H9 (cell line): ENCODE measurements around the gene FNDC1. TPM values are rescaled to one million over a fixed set of nuclear protein-coding genes. Genes with fewer than 3 reads are reported as not detected.

ENCODE experiments used
- DNase-seq: peaks from one replicate; pipeline ENCODE4 v3.0.0-alpha.2; 2017
- H2AFZ ChIP-seq: one replicate; pipeline ENCODE4 v1.6.1; 2013; ENCODE audit warnings: mild to moderate bottlenecking, low read length, control low read depth, moderate library complexity
- H2AK5ac ChIP-seq: 2 replicates; pipeline ENCODE4 v1.6.1; 2013; ENCODE audit warnings: low read length, control low read depth, mixed read lengths; ENCODE audit not compliant: insufficient read length
- H2BK120ac ChIP-seq: one replicate; pipeline ENCODE4 v1.6.1; 2013; ENCODE audit warnings: low read depth, mild to moderate bottlenecking, low read length, control low read depth, inconsistent platforms; ENCODE audit not compliant: poor library complexity, severe bottlenecking
- H2BK12ac ChIP-seq: 2 replicates; pipeline ENCODE4 v1.6.1; 2013; ENCODE audit warnings: low read length, control low read depth, mixed read lengths, low read depth; ENCODE audit not compliant: insufficient read length
- H2BK15ac ChIP-seq: 2 replicates; pipeline ENCODE4 v1.6.1; 2013; ENCODE audit warnings: low read depth, low read length, control low read depth
- H2BK20ac ChIP-seq: one replicate; pipeline ENCODE4 v1.6.1; 2013; ENCODE audit warnings: low read depth, mild to moderate bottlenecking, low read length, control low read depth, inconsistent platforms; ENCODE audit not compliant: poor library complexity, severe bottlenecking
- H2BK5ac ChIP-seq: 2 replicates; pipeline ENCODE4 v1.6.1; 2013; ENCODE audit warnings: low read length, control low read depth, mixed read lengths; ENCODE audit not compliant: insufficient read length
- H3K14ac ChIP-seq: 2 replicates; pipeline ENCODE4 v1.6.1; 2013; ENCODE audit warnings: low read length, control low read depth; ENCODE audit not compliant: insufficient read depth
- H3K18ac ChIP-seq: 2 replicates; pipeline ENCODE4 v1.6.1; 2013; ENCODE audit warnings: low read depth, mild to moderate bottlenecking, mixed read lengths, low read length, control low read depth; ENCODE audit not compliant: insufficient read length
- H3K23ac ChIP-seq: 2 replicates; pipeline ENCODE4 v1.6.1; 2013; ENCODE audit warnings: low read length, control low read depth, mixed read lengths, low read depth; ENCODE audit not compliant: insufficient read length
- H3K23me2 ChIP-seq: 2 replicates; pipeline ENCODE4 v1.6.1; 2013; ENCODE audit warnings: low read depth, mild to moderate bottlenecking, mixed read lengths, low read length, control low read depth; ENCODE audit not compliant: insufficient read length, poor library complexity, severe bottlenecking
- H3K27ac ChIP-seq: 2 replicates; pipeline ENCODE4 v1.5.1; 2013; ENCODE audit warnings: low read length, control low read depth, mixed read lengths, low read depth; ENCODE audit not compliant: insufficient read length
- H3K27me3 ChIP-seq: 2 replicates; pipeline ENCODE4 v1.6.1; 2013; ENCODE audit warnings: low read length, control low read depth, inconsistent platforms; ENCODE audit not compliant: insufficient read depth
- H3K4ac ChIP-seq: 2 replicates; pipeline ENCODE4 v1.6.1; 2013; ENCODE audit warnings: low read depth, mild to moderate bottlenecking, control low read depth, inconsistent platforms, low read length, moderate library complexity
- H3K4me1 ChIP-seq: 2 replicates; pipeline ENCODE4 v1.6.1; 2013; ENCODE audit warnings: low read length, control low read depth, inconsistent platforms; ENCODE audit not compliant: insufficient read depth
- H3K4me2 ChIP-seq: 2 replicates; pipeline ENCODE4 v1.6.1; 2013; ENCODE audit warnings: low read length, control low read depth, mixed read lengths; ENCODE audit not compliant: insufficient read length, insufficient read depth
- H3K56ac ChIP-seq: 2 replicates; pipeline ENCODE4 v1.6.1; 2013; ENCODE audit warnings: low read depth, mild to moderate bottlenecking, mixed read lengths, low read length, control low read depth; ENCODE audit not compliant: insufficient read length
- H3K79me1 ChIP-seq: 2 replicates; pipeline ENCODE4 v1.6.1; 2013; ENCODE audit warnings: low read depth, mild to moderate bottlenecking, moderate library complexity, low read length, control low read depth, inconsistent platforms; ENCODE audit not compliant: insufficient read depth, poor library complexity, severe bottlenecking
- H3K79me2 ChIP-seq: 2 replicates; pipeline ENCODE4 v1.6.1; 2013; ENCODE audit warnings: low read length, control low read depth, inconsistent platforms; ENCODE audit not compliant: insufficient read depth
- H3K9ac ChIP-seq: 2 replicates; pipeline ENCODE4 v1.6.1; 2013; ENCODE audit warnings: low read length, control low read depth, mixed read lengths; ENCODE audit not compliant: insufficient read length; ENCODE audit errors: extremely low read depth
- H3K9me3 ChIP-seq: one replicate; pipeline ENCODE4 v1.6.1; 2013; ENCODE audit warnings: low read depth, low read length, inconsistent platforms; ENCODE audit not compliant: control insufficient read depth
- H3T11ph ChIP-seq: one replicate; pipeline ENCODE4 v1.6.1; 2013; ENCODE audit warnings: mild to moderate bottlenecking, low read length, control low read depth, inconsistent platforms
- H4K20me1 ChIP-seq: one replicate; pipeline ENCODE4 v1.6.1; 2013; ENCODE audit not compliant: control insufficient read depth, insufficient read length, insufficient read depth
- H4K5ac ChIP-seq: 2 replicates; pipeline ENCODE4 v1.6.1; 2013; ENCODE audit warnings: low read depth, mild to moderate bottlenecking, mixed read lengths, low read length, control low read depth; ENCODE audit not compliant: insufficient read length
- H4K8ac ChIP-seq: replicated peaks from 2 replicates; pipeline ENCODE4 v1.6.1; 2013; ENCODE audit warnings: low read length, control low read depth, mixed read lengths, low read depth; ENCODE audit not compliant: insufficient read length
- H4K91ac ChIP-seq: 2 replicates; pipeline ENCODE4 v1.6.1; 2013; ENCODE audit warnings: low read depth, mild to moderate bottlenecking, moderate library complexity, mixed read lengths, low read length, control low read depth; ENCODE audit not compliant: insufficient read length
- H3K27ac Mint-ChIP-seq, 3 experiments: 2 replicates in 2 of 3; 3 replicates in 1 of 3; pipeline ENCODE4 v1.8.0; 2020 to 2021; ENCODE audit warnings: mixed read lengths in 3 of 3, mild to moderate bottlenecking in 1 of 3, moderate library complexity in 1 of 3
- H3K27me3 Mint-ChIP-seq: 2 replicates; pipeline ENCODE4 v1.8.0; 2021; ENCODE audit warnings: low read depth, mild to moderate bottlenecking, moderate library complexity, mixed read lengths
- H3K36me3 Mint-ChIP-seq, 3 experiments: 2 replicates in 2 of 3; 3 replicates in 1 of 3; pipeline ENCODE4 v1.8.0; 2020 to 2021; ENCODE audit warnings: low read depth in 3 of 3, mixed read lengths in 3 of 3; ENCODE audit not compliant: insufficient read depth in 1 of 3
- H3K4me1 Mint-ChIP-seq, 2 experiments: 2 replicates each; pipeline ENCODE4 v1.8.0; 2020; ENCODE audit warnings: mixed read lengths in 2 of 2
- H3K4me3 Mint-ChIP-seq, 2 experiments: 2 replicates in 1 of 2; 3 replicates in 1 of 2; pipeline ENCODE4 v1.8.0; 2020 to 2021; ENCODE audit warnings: mild to moderate bottlenecking in 2 of 2, mixed read lengths in 2 of 2, moderate library complexity in 1 of 2
- H3K9me3 Mint-ChIP-seq, 2 experiments: 2 replicates in 1 of 2; 3 replicates in 1 of 2; pipeline ENCODE4 v1.8.0; 2020; ENCODE audit warnings: mild to moderate bottlenecking in 2 of 2, mixed read lengths in 2 of 2, moderate library complexity in 1 of 2
- WGBS: extraction: QIAGEN DNeasy Blood & Tissue Kit; methylation state at CpG from one replicate; pipeline ENCODE4 v1.1.7; 2013; ENCODE audit warnings: missing lambda C conversion rate, low lambda C conversion rate, mixed read lengths; ENCODE audit not compliant: insufficient read length; ENCODE audit errors: extremely low coverage; 5-methylcytosine and 5-hydroxymethylcytosine counted together
- total RNA-seq: library from RNA; stranded (reverse); gene quantifications from 2 replicates; pipeline ENCODE4 v1.2.1, GENCODE V29; 2021
- TF ChIP-seq, protein P1 (sequence below): fragments of 200-600 bp; sonication (generic); conservative IDR thresholded peaks from 3 replicates; pipeline ENCODE4 v1.8.0; 2021; ENCODE audit warnings: antibody characterized with exemption, mild to moderate bottlenecking

The FNDC1 gene
- total RNA-seq, 1 experiment from 2014 or later = 0.24 TPM

DNA sequence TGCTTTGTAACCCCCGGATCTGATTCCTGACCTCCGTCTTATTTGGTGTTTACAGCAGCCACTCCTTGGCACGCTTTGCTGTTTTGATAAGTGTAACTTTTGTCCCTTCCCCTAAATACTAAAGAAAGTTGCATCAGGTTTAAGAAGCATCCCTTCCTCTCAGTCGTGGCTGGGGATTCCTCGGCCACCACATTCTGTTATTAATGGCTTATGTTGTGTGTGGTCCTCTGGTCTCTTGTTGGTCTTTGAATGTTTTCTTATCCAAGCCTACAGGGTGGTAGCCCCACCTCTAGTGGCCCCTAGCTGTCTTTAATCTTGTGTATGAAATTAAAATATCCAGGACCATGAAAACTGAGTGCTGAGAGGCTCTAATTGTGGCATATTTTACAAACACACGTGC lies 37.5 kb upstream of the FNDC1 start:
- Histone ChIP-seq H3K4me1 (no peaks in the 10 kb centered on the region), H3K23me2 (no peaks in the 10 kb centered on the region), H3K4me2 (no peak overlapping the region), H3K27me3 (no peaks in the 10 kb centered on the region), H3K9me3 (no peaks in the 10 kb centered on the region), H2BK120ac (no peak overlapping the region), H3K4ac (no peak overlapping the region), H3K27ac (no peak overlapping the region), H2BK15ac (no peak overlapping the region), H2BK5ac (no peak overlapping the region), H4K8ac (no peak overlapping the region), H3K14ac (no peak overlapping the region), H3K18ac (no peak overlapping the region), H4K5ac (no peak overlapping the region), H3K56ac (no peak overlapping the region), H3K79me1 (no peaks in the 10 kb centered on the region), H4K20me1 (no peaks in the 10 kb centered on the region), H3K9ac (no peak overlapping the region), H3T11ph (no peak overlapping the region), H2BK12ac (no peak overlapping the region), H2BK20ac (no peak overlapping the region), H3K79me2 (no peaks in the 10 kb centered on the region), H2AK5ac (no peak overlapping the region), H4K91ac (no peak overlapping the region), H3K23ac (no peak overlapping the region), H2AFZ (no peak overlapping the region)
- Mint-ChIP-seq H3K9me3 (no peaks in the 10 kb centered on the region; a peak in 1 of 5 replicates), H3K27me3 (0 out of 2 replicates have a peak, but pooled peaks cover 1% of the 10 kb centered on the region), H3K27ac (no peak overlapping the region), H3K36me3 (no peaks in the 10 kb centered on the region; a peak in 1 of 7 replicates), H3K4me3 (no peak overlapping the region), H3K4me1 (peaks cover 0 to 6% of the 10 kb centered on the region in 2 experiments; a peak in 1 of 4 replicates)
- WGBS = no CpG with 5 or more reads among the region's 6 CpGs
- TF ChIP-seq, protein P1, sequence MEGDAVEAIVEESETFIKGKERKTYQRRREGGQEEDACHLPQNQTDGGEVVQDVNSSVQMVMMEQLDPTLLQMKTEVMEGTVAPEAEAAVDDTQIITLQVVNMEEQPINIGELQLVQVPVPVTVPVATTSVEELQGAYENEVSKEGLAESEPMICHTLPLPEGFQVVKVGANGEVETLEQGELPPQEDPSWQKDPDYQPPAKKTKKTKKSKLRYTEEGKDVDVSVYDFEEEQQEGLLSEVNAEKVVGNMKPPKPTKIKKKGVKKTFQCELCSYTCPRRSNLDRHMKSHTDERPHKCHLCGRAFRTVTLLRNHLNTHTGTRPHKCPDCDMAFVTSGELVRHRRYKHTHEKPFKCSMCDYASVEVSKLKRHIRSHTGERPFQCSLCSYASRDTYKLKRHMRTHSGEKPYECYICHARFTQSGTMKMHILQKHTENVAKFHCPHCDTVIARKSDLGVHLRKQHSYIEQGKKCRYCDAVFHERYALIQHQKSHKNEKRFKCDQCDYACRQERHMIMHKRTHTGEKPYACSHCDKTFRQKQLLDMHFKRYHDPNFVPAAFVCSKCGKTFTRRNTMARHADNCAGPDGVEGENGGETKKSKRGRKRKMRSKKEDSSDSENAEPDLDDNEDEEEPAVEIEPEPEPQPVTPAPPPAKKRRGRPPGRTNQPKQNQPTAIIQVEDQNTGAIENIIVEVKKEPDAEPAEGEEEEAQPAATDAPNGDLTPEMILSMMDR = no peak
- DNase-seq = no peak
